SK-N-SH treated with all-trans-retinoic acid at 6 μM for 48 hours (cell line): Measurements from ENCODE around the gene BMP10.

Experiments used
- ARNTL ChIP-seq: fragments of 450-650 bp; formaldehyde crosslinking; IDR thresholded peaks from 2 replicates; pipeline ENCODE4 v1.5.0; 2020; ENCODE audit warnings: low read depth, mild to moderate bottlenecking, moderate library complexity, borderline replicate concordance
- BACH2 ChIP-seq: fragments of 250-450 bp; sonication (Bioruptor Pico); IDR thresholded peaks from 2 replicates; pipeline ENCODE4 v1.9.0; 2021; ENCODE audit warnings: mild to moderate bottlenecking, borderline replicate concordance
- CREB5 ChIP-seq: fragments of 250-450 bp; sonication (Bioruptor Pico); IDR thresholded peaks from 2 replicates; pipeline ENCODE4 v1.5.1; 2020; ENCODE audit warnings: low read depth, mild to moderate bottlenecking, moderate library complexity
- CSDC2 ChIP-seq: fragments of 250-450 bp; sonication (Bioruptor Pico); IDR thresholded peaks from 2 replicates; pipeline ENCODE4 v1.5.0; 2020; ENCODE audit warnings: mild to moderate bottlenecking, moderate library complexity
- ESRRG ChIP-seq: fragments of 250-450 bp; sonication (Bioruptor Pico); IDR thresholded peaks from 2 replicates; pipeline ENCODE4 v1.6.1; 2021; ENCODE audit warnings: mild to moderate bottlenecking
- GLIS3 ChIP-seq: fragments of 250-450 bp; sonication (Bioruptor Pico); IDR thresholded peaks from 2 replicates; pipeline ENCODE4 v1.5.0; 2020; ENCODE audit warnings: mild to moderate bottlenecking, moderate library complexity
- ISL1 ChIP-seq: fragments of 250-450 bp; sonication (Bioruptor Pico); IDR thresholded peaks from 2 replicates; pipeline ENCODE4 v2.1.2; 2022; ENCODE audit warnings: mild to moderate bottlenecking, moderate library complexity
- PATZ1 ChIP-seq: fragments of 250-450 bp; sonication (Bioruptor Pico); IDR thresholded peaks from 2 replicates; pipeline ENCODE4 v1.8.0; 2020; ENCODE audit warnings: mild to moderate bottlenecking, moderate library complexity, borderline replicate concordance
- POU6F1 ChIP-seq: fragments of 250-450 bp; sonication (Bioruptor Pico); IDR thresholded peaks from 2 replicates; pipeline ENCODE4 v1.8.0; 2021; ENCODE audit warnings: low read depth, mild to moderate bottlenecking, moderate library complexity, borderline replicate concordance
- TCF4 ChIP-seq: fragments of 250-450 bp; sonication (Bioruptor Pico); IDR thresholded peaks from 2 replicates; pipeline ENCODE4 v1.8.0; 2021; ENCODE audit warnings: mild to moderate bottlenecking, moderate library complexity, borderline replicate concordance
- TOX ChIP-seq: fragments of 250-450 bp; sonication (Bioruptor Pico); IDR thresholded peaks from 2 replicates; pipeline ENCODE4 v1.8.0; 2021; ENCODE audit warnings: mild to moderate bottlenecking, moderate library complexity, borderline replicate concordance
- ZC3H10 ChIP-seq: fragments of 250-450 bp; sonication (Bioruptor Pico); IDR thresholded peaks from 2 replicates; pipeline ENCODE4 v1.5.1; 2021; ENCODE audit warnings: mild to moderate bottlenecking, moderate library complexity
- ZFP30 ChIP-seq: fragments of 450-650 bp; formaldehyde crosslinking; IDR thresholded peaks from 2 replicates; pipeline ENCODE4 v1.5.0; 2022; ENCODE audit warnings: mild to moderate bottlenecking, moderate library complexity
- ZNF70 ChIP-seq: fragments of 450-650 bp; formaldehyde crosslinking; IDR thresholded peaks from 2 replicates; pipeline ENCODE4 v1.5.0; 2020; ENCODE audit warnings: mild to moderate bottlenecking, moderate library complexity

- TF ChIP-seq TCF4 (CRISPR knock-in tag) (no peak), POU6F1 (no peak), GLIS3 (CRISPR knock-in tag) (no peak), ISL1 (CRISPR knock-in tag) (no peak), CREB5 (no peak), PATZ1 (no peak), ZFP30 (CRISPR knock-in tag) (no peak), CSDC2 (CRISPR knock-in tag) (no peak), ARNTL (CRISPR knock-in tag) (no peak), BACH2 (no peak), TOX (no peak), ZC3H10 (CRISPR knock-in tag) (no peak), ZNF70 (CRISPR knock-in tag) (no peak), ESRRG (CRISPR knock-in tag) (no peak)
These were observed 8.3 kb downstream of the BMP10 start for GRCh38 chr2:68862889-68863288.
